GM18498 (cell line): ENCODE results near the gene CELA3B.
"Not testable (repeated sequence)": the region's sequence is repeated elsewhere in the genome, so short reads cannot be mapped to it uniquely, and the experiment has no call there.

Experiments
- ATAC-seq: cut with Tn5 transposase; IDR thresholded peaks from one replicate; pipeline ENCODE4 v1.9.1; 2021; ENCODE audit warnings: mild to moderate bottlenecking, moderate library complexity; ENCODE audit not compliant: unreplicated experiment

Gene CELA3B, protein sequence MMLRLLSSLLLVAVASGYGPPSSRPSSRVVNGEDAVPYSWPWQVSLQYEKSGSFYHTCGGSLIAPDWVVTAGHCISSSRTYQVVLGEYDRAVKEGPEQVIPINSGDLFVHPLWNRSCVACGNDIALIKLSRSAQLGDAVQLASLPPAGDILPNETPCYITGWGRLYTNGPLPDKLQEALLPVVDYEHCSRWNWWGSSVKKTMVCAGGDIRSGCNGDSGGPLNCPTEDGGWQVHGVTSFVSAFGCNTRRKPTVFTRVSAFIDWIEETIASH

GRCh38 chr1:21976703-21977239 is at the start of gene CELA3B:
Gene CELA3B (plus strand): TSS chr1:21977022. CDS start chr1:21977040, 18 bp downstream.
- not testable (repeated sequence) for ATAC-seq

DNA sequence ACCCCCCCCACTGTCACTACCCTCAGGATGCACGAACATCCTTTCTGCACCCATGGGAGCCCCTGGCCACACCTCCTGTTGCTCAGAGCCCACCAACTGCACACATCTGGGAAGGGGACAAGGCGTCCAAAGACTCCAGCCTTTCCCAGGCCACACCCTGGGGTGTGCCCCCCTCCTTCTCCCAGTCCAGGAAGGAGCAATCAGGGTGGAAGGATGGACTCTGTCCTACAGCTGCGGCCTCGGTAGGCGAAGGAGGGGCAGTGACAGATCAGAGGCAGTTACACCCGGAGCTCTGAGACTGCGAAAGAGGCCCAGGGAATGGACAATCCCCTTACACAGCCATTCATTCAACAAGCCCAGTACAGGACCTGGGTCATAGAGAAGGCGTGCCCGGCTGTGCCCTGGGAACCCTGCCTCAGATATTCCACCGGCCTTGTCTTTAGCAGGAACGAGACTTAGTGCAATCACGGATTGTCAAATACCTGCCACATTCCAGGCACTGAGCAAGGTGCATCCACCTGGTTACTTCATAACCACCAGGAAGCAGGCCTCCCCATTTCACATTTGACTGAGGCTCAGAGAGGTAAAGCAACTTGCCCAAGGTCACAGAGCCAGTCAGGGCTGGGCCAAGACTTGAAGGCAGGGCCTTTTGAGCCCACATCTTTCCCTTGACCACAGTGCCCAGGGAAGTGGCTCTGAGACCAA is 49.1 kb upstream of the CELA3B start:
- no peak for ATAC-seq

- ATAC-seq, result no peak
Measured at GRCh38 chr1:21930080-21930571, 46.7 kb upstream of the CELA3B start.

GRCh38 chr1:21930629-21931170 is 46.1 kb upstream of the CELA3B start:
- ATAC-seq, result no peak

DNA sequence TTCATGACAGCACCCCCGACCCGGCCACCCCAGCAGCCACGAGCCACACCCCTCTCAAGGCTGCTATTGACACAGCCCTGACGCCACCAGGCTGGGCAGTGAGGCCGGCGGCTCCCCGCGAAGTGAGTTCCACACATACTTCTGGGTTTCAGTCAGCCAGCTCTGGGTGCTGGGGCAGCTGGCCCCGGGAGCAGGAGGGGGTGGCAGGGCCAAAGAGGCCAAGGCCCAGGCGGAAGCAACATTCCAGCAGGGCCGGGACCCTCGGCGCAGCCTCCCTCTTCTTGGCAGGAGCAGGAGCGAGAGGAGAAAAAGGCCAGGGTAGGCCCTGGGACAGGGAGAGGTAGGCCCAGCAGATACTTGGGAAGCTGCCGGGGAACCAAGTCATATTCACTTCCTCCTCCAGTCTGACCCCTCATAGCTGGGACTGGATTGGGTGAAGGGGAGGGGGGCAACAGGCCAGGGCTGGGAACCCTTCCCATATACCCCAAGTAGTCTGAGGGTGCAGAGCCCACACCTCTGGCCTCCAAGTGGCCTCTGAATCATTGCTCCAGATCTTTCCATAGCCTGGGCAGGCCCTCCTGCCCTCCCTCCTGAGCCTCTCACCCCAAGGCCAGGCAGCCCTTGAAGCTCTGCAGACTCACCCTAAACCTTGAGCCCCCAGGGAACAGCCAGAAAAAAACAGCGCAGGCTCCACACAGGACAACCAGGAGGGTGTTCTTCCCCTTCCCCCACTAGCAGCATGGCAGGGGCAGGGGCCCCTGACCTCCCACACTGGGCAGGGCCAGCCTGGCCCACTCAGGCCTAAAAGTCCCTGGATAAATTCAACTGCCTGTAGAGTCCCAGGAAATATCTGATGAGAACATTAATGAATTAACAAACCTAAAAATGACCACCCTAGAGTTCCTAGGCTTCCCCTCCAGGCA is 45.4 kb upstream of the CELA3B start:
- ATAC-seq, result no peak

DNA sequence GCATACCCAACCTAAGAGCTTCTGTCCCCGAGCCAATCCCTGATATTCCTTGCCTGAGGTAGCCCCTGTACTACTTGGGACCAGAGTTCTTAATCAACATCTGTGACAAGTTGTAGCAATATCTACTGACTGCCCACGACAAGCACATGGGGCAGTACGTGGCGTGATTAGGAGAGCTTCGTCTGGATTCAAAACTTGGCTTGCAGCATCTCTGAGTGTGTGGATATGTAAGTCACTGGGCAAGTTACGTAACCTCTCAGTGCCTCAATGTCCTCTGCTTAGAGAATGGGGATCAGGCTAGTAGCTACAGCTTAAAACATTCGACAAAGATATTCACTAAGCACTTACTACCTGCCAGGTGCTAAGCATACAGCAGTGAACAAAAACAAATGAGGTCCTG is 44.7 kb upstream of the CELA3B start:
- no peak for ATAC-seq

DNA sequence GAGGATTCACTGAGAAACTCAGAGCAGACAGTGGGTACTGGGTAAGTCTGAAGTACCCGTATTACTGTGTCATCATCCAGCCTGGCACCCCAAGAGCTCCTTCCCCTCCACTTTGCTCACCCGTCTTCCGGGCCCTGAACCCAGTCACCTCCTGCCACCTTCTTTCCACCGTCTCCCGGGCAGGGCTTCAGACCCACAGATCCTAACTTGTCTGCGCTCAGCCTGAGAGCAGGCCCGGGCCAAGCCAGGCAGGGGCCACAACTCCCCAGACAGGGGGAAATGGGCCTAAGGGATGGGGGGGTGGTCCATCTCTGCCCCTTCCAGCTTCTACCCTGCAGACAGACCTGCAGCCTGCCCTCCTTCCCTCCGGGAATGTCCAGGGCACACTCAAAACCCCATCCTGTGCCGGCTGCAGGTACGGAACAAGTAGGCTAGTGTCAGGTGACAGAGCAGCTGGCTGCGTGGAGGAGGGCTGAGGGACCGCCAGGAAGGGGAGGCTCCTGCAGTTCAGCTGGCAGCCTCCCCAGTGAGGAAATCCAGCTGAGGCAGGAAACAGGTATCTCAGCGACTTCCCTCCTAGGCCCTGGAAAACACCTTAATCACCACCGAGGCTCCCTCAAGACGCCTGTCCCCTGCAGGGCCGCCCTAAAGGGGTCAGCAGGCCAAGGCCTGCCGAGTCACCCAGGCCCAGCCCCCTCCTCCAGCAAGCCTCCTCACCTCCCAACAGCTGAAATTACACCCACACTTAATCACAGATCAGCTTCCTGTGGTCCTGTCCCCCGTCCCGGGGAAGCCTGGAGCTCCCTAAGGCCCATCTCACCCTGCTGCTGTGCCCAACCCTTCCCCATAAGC is 43.2 kb upstream of the CELA3B start:
- no peak for ATAC-seq

DNA sequence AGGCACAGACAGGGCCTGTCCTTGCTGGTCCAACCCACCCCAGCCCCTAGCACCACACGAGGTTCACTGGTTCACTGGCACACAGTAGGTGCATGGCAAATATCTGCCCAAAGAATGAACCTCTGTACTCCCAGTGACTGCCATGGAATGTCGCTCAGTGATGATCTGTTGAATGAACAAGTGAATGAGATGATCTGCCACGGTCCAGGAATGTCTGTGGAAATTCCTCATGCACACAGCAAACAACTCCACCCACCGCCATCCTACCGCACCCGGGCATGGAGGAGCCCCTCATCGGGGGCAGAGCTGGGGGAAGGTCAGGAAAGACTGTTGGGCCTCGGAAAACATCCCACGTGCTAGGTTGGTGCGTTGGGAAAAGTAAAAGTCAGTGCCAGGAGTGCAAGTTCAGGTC is 41.4 kb upstream of the CELA3B start:
- ATAC-seq, result no peak

DNA sequence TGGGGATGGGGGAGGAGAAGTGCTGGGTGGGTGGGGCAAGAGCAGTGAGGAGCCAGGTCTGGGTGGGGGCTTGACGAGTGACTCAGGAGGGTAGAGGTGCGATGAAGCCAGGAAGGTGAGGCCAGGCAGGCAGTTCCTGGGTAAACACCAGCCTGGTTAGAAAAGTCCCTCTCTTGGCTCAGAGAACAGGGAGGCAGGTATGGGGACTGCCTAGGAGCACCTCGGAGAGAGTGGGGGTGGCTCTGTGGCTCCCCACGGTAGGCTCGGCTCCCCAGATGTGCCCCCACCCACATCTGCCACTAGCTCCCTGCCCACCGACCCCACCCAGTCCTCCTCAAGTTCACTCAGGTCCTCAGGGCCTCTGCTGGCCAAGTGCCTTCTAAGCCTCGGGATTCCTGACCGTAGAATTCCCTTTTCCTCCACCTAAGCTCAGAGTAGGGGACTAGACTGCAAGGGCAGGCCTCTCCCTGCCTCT is 40.9 kb upstream of the CELA3B start:
- no peak for ATAC-seq

DNA sequence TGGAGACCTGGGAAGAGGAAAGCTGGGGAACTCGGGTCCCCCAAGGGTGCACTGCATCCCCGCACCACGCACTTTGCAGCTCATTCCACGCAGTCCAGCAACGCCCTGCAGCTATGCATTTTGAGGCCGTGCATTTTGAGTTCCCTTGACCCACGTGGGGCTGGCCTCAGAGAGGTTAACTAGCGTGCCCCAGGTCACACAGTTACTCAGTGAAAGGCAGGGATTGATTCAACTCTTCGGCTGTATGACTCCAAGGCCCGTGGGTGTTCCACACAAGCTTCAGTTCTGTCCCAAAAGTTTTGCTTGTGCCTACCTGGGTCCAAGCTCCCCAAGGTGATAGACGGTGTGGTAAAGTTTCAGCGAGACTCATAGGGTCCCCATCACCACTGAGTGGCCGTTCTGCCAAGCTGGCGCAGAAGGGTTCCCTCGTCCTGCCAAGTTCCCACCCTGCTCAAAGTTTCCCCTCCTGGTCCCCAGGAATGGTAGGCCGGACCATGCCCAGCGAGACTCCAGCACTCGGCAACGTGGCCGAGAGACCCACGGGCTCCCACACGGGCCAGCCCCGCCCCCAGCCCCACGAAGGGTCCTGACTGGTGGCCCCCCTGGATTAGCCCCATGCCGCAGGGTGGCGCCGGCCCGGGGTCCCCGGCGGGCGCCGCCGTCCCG is 40.3 kb upstream of the CELA3B start:
- peak; percentile 17 for ATAC-seq

DNA sequence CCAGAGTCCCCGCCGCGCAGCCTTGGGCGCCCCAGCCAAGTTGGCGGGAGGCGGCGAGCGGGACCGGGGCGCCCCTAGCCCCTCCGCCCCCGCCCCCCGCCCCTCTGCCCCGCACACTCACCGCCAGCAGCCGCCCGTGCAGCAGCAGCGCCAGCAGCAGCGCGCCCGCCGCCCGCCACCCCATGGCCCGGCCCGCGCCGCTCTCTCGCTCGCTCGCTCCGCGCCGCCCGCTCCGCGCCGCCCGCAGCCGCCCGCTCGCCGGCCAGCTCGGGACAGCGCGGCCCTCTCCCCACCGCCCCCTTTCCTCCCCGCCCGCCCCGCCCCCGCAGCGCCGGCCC is 39.8 kb upstream of the CELA3B start, which contains the start of gene HSPG2:
HSPG2 (minus strand) TSS at position 277 of the 338 bp plus-strand sequence; CDS start at position 184, 93 bp downstream.
- no peak for ATAC-seq

DNA sequence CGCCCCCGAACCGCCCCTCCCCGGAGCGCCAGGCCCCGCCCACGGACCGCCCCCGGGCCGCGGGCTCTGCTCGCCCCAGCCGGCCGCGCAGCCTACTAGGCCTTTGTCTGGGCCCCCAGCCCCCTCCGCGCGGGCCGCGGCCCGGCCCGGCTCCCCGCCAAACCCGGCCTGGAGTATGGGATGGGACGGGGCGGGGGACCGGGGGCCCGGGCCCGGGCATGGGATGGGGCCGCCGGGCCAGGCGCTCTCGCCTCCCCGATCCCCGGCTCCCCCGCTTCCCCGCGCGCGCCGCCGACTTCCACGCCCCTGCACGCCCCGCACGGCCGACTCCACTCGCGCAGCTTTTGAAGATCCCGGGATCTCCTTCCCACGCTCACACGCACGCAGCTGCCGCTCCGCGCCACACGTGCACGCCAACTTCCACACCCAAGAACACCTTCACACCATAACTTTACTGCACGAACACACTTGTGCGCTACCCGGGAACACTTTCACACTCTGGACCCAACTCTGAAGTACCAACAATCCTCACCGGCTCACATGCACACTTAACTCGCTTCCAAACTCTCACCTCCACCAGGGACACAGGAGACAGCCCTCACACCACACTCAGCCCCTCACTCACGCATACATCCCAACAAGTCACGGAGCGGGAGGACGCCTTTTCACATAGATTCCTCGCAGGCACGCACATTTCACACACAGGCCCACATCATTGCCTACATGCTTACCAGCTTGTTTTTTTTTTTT is 39.3 kb upstream of the CELA3B start:
- ATAC-seq, result peak; percentile 71

- ATAC-seq, result no peak
Measured at GRCh38 chr1:21938732-21939538, 37.9 kb upstream of the CELA3B start.

GRCh38 chr1:21939650-21940374 is 37.0 kb upstream of the CELA3B start:
- ATAC-seq, result no peak

DNA sequence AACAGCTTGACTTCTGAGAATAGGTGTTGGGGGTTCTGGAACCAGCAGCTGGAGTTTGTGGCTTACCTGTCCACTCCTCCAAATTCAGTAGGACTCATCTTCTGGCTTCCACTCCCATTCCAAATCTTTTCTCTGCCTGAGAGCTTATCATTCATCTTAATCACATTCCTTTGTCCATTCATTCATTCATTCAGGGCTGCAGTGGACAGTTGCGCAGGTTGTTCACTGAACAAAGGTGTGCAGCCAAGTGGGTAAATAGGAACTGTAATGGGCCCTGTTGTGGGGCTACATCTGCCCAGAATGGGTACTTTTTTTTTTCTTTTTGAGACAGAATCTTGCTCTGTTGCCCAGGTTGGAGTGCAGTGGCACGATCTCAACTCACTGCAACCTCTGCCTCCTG is 36.3 kb upstream of the CELA3B start:
- ATAC-seq, result no peak

DNA sequence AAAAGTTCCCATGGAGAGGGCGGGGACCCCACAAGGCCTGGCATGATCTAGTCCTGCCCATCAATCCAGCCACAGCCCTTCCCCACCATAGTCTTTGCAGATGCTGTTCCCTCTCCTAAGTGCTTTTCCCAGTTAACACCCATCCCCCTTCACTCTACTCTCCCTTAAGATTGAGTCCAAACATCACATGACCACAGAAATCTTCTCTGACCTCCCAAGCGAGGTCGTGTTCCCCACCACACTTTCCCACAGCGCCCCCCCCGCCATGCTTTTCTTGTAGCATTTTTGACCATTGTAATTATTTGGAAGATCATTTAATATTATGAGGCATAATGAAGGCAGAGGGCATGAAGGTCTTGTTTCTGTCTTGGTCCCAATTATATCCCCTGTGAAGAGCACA is 35.5 kb upstream of the CELA3B start:
- no peak for ATAC-seq

DNA sequence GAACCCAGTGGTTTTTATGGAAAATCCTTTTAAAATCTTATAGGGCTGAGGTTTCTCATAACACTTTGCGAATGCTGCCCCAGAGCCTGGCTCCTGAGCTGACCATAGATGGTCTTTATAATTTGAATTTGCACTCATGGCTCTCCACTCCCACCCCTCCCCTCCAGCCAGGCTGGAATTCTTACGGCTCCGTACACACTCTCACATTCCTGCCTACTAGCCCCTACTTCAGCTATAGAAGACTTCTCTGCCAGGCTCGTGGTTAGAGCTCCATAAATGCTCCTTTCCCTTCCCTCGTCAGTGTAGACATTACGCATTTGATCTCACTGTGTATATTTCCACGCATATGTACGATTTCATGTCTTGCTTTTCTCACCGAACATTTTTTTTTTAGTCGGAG is 34.4 kb upstream of the CELA3B start:
- no peak for ATAC-seq
